ENCODE results near the gene BSND.

DNA sequence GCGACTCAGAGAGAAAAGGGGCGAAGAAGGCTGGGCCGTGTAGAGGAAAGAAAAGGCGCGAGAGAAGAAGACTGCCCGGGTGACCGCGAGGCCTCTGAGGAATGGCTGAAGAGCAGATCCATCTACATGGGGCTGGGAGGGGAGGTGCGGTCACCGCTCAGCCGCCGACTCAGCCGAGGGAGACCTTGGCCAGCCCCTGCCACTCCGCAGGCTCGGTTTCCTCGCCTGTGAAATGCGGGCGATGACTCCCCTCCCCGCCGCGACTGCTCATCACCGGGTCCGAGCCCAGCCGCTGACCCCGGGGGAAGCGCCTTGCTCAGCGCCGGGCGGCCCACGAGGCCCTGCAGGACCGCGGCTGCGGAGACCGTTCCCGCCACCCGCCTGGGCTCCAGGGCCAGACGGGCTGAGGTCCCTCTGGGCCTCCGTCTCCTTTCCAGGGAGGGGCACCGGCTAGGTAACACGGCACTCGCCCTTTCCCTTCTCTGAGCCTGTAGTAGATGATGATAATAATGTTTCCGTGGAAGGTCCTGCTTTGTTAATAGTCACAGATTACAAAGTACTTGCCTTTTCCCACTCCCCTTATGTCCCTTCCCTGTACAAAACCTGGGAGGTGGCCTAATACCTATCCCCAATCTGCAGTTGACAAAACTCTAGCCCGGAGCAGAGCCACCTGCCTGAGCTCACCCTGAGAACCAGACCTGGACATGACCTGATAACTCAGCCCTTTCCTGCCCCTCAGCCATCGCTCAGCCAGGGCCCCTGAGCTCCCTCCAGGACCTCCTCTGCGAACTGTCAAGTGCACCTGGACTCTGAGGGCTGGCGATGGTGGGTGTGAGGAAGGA is 1.6 kb upstream of the BSND start:
- TF ChIP-seq, protein P1, sequence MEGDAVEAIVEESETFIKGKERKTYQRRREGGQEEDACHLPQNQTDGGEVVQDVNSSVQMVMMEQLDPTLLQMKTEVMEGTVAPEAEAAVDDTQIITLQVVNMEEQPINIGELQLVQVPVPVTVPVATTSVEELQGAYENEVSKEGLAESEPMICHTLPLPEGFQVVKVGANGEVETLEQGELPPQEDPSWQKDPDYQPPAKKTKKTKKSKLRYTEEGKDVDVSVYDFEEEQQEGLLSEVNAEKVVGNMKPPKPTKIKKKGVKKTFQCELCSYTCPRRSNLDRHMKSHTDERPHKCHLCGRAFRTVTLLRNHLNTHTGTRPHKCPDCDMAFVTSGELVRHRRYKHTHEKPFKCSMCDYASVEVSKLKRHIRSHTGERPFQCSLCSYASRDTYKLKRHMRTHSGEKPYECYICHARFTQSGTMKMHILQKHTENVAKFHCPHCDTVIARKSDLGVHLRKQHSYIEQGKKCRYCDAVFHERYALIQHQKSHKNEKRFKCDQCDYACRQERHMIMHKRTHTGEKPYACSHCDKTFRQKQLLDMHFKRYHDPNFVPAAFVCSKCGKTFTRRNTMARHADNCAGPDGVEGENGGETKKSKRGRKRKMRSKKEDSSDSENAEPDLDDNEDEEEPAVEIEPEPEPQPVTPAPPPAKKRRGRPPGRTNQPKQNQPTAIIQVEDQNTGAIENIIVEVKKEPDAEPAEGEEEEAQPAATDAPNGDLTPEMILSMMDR (optimal IDR thresholded peaks at IDR 0.05 in 1 of 3, IDR thresholded peaks at IDR 0.05 in 1 of 3, conservative IDR thresholded peaks at IDR 0.05 in 1 of 3; ENCODE audit: extremely low read depth in 1 of 3, insufficient read depth in 2 of 3, low read length in 3 of 3), result no peak
- TF ChIP-seq EZH2 (IDR thresholded peaks at IDR 0.05; ENCODE audit: low read length), result no peak
